Right lung (tissue), 5 donors: ENCODE results near the gene LENG8. TPM values are rescaled to one million over a fixed set of nuclear protein-coding genes. Genes with fewer than 3 reads are reported as not detected.
"Not testable (repeated sequence)": the region's sequence is repeated elsewhere in the genome, so short reads cannot be mapped to it uniquely, and the experiment has no call there.

Experiments used
- DNase-seq, 2 donors: peaks; one replicate each; pipeline ENCODE4 v3.0.0-alpha.2; 2013
- polyA plus RNA-seq, 5 donors: library from polyadenylated mRNA; unstranded; fragments of 120-200 nt; gene quantifications; one replicate each; pipeline versions ENCODE4 v1.2.1 to v1.2.3, GENCODE V29; 2013; ENCODE audit warnings: inconsistent platforms in 1 of 5, low replicate concordance in 1 of 5; ENCODE audit not compliant: insufficient read length in 5 of 5, insufficient read depth in 1 of 5

The LENG8 gene
- polyA plus RNA-seq, 5 donors, result 109 to 225 (median 164) TPM

DNA sequence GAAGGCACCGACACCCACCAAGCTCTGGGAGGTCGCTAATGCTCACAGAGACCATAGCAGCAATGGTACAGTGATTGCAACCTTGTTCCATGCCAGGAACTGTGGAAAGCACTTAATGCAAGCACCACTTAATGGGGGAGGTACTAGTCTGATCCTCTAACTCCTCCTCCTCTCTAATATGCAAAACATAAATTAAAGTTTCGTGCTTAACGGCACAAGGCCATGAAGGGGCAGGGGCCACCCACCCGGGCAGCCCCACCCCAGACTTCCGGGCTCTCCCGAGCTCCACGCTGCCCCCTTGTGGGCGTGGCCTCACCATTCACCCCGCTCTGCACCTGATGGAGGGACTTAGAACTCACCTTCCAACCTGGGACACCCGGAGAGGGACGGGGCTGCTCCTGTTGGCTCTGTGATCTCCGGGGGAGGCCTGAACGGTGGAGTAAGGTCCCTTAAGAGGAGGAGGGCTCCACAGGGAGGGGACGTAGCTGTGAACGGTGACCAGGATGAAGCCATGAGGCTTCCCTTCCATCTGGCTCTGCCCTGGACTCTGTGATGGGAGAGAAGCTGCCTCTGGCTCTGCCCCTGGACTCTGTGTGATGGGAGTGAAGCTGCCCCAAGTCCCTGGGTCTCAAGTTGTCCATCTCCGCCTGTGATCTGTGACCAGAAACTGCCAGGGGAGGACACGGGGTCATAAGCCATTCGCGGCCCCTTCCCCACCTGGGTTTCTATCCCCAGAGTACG is 60.4 kb downstream of the LENG8 start:
- DNase-seq, result not testable (repeated sequence)

Other genes starting within 250 kb of the LENG8 start
- 1,000 to 10,000 TPM; 1,645 to 2,801 (median 2,081) TPM for gene RPS9, start 248.3 kb upstream of the LENG8 start, polyA plus RNA-seq
- gene LILRB3, start 226.2 kb upstream of the LENG8 start, polyA plus RNA-seq, result 1 to 10 TPM; 1.4 to 2.9 (median 2.3) TPM
- 1 to 10 TPM in 1 of 5 donors, under 1 TPM in 4; 0.56 to 1.5 (median 0.73) TPM for gene LILRA6, start 206.4 kb upstream of the LENG8 start, polyA plus RNA-seq
- gene LILRB5, start 191.9 kb upstream of the LENG8 start, polyA plus RNA-seq, result 1 to 10 TPM; 3.9 to 5.0 (median 4.8) TPM
- gene LILRB2, start 168.1 kb upstream of the LENG8 start, polyA plus RNA-seq, result 1 to 10 TPM; 1.5 to 3.3 (median 1.7) TPM
- under 1 TPM; 0.28 to 0.81 (median 0.55) TPM for gene LILRA5, start 136.0 kb upstream of the LENG8 start, polyA plus RNA-seq
- under 1 TPM in 2 of 5 donors, not detected in 3; 0.13 to 0.26 TPM for gene LILRA4, start 110.0 kb upstream of the LENG8 start, polyA plus RNA-seq
- gene LAIR1, start 84.3 kb upstream of the LENG8 start, polyA plus RNA-seq, result 10 to 100 TPM in 1 of 5 donors, 1 to 10 TPM in 4; 5.7 to 11.6 (median 6.7) TPM
- gene TTYH1, start 33.7 kb upstream of the LENG8 start, polyA plus RNA-seq, result 10 to 100 TPM in 1 of 5 donors, 1 to 10 TPM in 4; 2.9 to 11.7 (median 4.0) TPM
- gene LENG9, start 14.6 kb downstream of the LENG8 start, polyA plus RNA-seq, result 1 to 10 TPM; 2.9 to 7.7 (median 3.4) TPM
- gene CDC42EP5, start 24.1 kb downstream of the LENG8 start, polyA plus RNA-seq, result 10 to 100 TPM; 25.8 to 76.8 (median 34.3) TPM
- 1 to 10 TPM in 1 of 5 donors, under 1 TPM in 1, not detected in 3; 0.38 to 1.6 TPM for gene LAIR2, start 53.6 kb downstream of the LENG8 start, polyA plus RNA-seq
- 1 to 10 TPM in 2 of 5 donors, under 1 TPM in 3; 0.76 to 1.7 (median 0.96) TPM for gene LILRA2, start 124.6 kb downstream of the LENG8 start, polyA plus RNA-seq
- gene LILRA1, start 144.4 kb downstream of the LENG8 start, polyA plus RNA-seq, result under 1 TPM; 0.22 to 0.54 (median 0.41) TPM
- gene LILRB1, start 181.3 kb downstream of the LENG8 start, polyA plus RNA-seq, result 1 to 10 TPM; 1.3 to 2.1 (median 1.7) TPM
- gene LILRB4, start 213.8 kb downstream of the LENG8 start, polyA plus RNA-seq, result 1 to 10 TPM; 1.1 to 1.7 (median 1.4) TPM